Measurements from ENCODE around the gene OSR1. TPM values are rescaled to one million over a fixed set of nuclear protein-coding genes. Genes with fewer than 3 reads are reported as not detected.

OSR1 gene
- total and polyA plus RNA-seq, 2 experiments from 2014 or later, result 0.24 TPM; not detected in 1

DNA sequence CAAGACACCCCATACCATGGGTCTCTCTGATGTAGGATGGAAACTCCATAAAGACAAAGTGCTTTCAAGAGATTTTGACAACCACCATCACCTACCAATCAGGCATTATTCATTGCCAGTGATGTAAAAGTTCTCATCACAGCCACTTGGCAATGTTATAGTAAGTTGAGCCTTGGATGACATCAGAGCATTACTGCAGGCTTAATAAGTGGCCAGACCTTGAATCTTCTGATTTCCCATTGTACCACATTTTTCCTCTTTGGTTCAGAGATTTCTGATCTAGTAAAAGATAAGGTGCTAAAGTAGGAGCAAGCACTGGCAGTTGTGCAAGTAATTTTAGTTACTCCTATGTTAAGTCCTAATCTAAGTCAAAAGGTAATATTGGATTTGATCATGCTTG lies 36.5 kb downstream of the OSR1 start (continued):
- no peak for TF ChIP-seq REST (IDR thresholded peaks at IDR 0.05; ENCODE audit: unreplicated experiment)

DNA sequence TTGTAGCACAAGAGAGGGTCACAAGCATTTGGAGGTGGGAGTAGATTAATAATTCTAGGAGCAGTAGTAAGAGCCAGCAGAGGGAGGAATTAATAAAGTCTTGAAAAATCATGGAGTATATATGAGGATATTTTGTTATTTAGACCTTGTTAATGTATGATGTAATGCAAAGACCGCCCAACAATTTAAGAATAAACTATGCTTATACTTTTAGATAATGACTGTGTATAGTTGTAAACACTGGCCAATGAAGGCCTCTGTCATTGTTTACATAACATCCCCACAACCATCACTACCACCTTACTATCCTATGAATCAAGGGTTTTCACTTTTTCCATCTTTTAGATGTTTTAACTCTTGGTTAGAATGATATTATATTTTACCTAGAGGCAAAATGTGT lies 37.6 kb downstream of the OSR1 start:
- no peak overlapping the region for H3K27ac Mint-ChIP-seq
- no peaks in the 10 kb centered on the region for H3K4me1 ChIP-seq (ENCODE audit: insufficient read depth)
- H2AFZ ChIP-seq, result no peak overlapping the region
- ATAC-seq (no peak), DNase-seq (ENCODE audit: low spot score) (no peak)
- no peaks in the 10 kb centered on the region; the same call in 1 of the 2 replicates for H3K9me2 ChIP-seq (ENCODE audit: insufficient read depth)
- no peaks in the 10 kb centered on the region for H3K79me2 ChIP-seq (replicated peaks; ENCODE audit: insufficient read depth)
- no peaks in the 10 kb centered on the region for H4K20me1 ChIP-seq (replicated peaks; ENCODE audit: insufficient read depth)
- no peaks in the 10 kb centered on the region for H3K27me3 ChIP-seq (ENCODE audit: insufficient read depth)
- H3K4me2 ChIP-seq, result no peak overlapping the region
- H3K4me1 Mint-ChIP-seq, result no peaks in the 10 kb centered on the region
- H3K36me3 ChIP-seq (ENCODE audit: insufficient read depth), result no peaks in the 10 kb centered on the region
- no peaks in the 10 kb centered on the region for H3F3A ChIP-seq (replicated peaks; ENCODE audit: low read depth)
- peaks cover 3% of the 10 kb centered on the region for H3K27me3 Mint-ChIP-seq (ENCODE audit: insufficient read depth, low read depth, poor library complexity)
- no peak overlapping the region for H3K4me3 ChIP-seq
- H3K9me3 Mint-ChIP-seq, result no peaks in the 10 kb centered on the region
- H3K4me3 Mint-ChIP-seq, result no peak overlapping the region
- H3K27ac ChIP-seq (ENCODE audit: low read depth), result no peak overlapping the region
- H3K36me3 Mint-ChIP-seq (ENCODE audit: low read depth), result no peaks in the 10 kb centered on the region
- TF ChIP-seq, protein P1, sequence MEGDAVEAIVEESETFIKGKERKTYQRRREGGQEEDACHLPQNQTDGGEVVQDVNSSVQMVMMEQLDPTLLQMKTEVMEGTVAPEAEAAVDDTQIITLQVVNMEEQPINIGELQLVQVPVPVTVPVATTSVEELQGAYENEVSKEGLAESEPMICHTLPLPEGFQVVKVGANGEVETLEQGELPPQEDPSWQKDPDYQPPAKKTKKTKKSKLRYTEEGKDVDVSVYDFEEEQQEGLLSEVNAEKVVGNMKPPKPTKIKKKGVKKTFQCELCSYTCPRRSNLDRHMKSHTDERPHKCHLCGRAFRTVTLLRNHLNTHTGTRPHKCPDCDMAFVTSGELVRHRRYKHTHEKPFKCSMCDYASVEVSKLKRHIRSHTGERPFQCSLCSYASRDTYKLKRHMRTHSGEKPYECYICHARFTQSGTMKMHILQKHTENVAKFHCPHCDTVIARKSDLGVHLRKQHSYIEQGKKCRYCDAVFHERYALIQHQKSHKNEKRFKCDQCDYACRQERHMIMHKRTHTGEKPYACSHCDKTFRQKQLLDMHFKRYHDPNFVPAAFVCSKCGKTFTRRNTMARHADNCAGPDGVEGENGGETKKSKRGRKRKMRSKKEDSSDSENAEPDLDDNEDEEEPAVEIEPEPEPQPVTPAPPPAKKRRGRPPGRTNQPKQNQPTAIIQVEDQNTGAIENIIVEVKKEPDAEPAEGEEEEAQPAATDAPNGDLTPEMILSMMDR (conservative IDR thresholded peaks at IDR 0.05; ENCODE audit: low read depth in 2 of 2), result no peak
- TF ChIP-seq REST (IDR thresholded peaks at IDR 0.05; ENCODE audit: unreplicated experiment) (no peak), CREB1 (CRISPR knock-in tag; IDR thresholded peaks at IDR 0.05; ENCODE audit: low read depth) (no peak), ETS1 (IDR thresholded peaks at IDR 0.05) (no peak), POLR2AphosphoS5 (IDR thresholded peaks at IDR 0.05; ENCODE audit: low read depth) (no peak), ZNF114 (CRISPR knock-in tag; IDR thresholded peaks at IDR 0.05) (no peak), ZNF331 (CRISPR knock-in tag; IDR thresholded peaks at IDR 0.05; ENCODE audit: low read depth) (no peak), JUNB (IDR thresholded peaks at IDR 0.05; ENCODE audit: unreplicated experiment) (no peak)
- TF ChIP-seq, protein P2, sequence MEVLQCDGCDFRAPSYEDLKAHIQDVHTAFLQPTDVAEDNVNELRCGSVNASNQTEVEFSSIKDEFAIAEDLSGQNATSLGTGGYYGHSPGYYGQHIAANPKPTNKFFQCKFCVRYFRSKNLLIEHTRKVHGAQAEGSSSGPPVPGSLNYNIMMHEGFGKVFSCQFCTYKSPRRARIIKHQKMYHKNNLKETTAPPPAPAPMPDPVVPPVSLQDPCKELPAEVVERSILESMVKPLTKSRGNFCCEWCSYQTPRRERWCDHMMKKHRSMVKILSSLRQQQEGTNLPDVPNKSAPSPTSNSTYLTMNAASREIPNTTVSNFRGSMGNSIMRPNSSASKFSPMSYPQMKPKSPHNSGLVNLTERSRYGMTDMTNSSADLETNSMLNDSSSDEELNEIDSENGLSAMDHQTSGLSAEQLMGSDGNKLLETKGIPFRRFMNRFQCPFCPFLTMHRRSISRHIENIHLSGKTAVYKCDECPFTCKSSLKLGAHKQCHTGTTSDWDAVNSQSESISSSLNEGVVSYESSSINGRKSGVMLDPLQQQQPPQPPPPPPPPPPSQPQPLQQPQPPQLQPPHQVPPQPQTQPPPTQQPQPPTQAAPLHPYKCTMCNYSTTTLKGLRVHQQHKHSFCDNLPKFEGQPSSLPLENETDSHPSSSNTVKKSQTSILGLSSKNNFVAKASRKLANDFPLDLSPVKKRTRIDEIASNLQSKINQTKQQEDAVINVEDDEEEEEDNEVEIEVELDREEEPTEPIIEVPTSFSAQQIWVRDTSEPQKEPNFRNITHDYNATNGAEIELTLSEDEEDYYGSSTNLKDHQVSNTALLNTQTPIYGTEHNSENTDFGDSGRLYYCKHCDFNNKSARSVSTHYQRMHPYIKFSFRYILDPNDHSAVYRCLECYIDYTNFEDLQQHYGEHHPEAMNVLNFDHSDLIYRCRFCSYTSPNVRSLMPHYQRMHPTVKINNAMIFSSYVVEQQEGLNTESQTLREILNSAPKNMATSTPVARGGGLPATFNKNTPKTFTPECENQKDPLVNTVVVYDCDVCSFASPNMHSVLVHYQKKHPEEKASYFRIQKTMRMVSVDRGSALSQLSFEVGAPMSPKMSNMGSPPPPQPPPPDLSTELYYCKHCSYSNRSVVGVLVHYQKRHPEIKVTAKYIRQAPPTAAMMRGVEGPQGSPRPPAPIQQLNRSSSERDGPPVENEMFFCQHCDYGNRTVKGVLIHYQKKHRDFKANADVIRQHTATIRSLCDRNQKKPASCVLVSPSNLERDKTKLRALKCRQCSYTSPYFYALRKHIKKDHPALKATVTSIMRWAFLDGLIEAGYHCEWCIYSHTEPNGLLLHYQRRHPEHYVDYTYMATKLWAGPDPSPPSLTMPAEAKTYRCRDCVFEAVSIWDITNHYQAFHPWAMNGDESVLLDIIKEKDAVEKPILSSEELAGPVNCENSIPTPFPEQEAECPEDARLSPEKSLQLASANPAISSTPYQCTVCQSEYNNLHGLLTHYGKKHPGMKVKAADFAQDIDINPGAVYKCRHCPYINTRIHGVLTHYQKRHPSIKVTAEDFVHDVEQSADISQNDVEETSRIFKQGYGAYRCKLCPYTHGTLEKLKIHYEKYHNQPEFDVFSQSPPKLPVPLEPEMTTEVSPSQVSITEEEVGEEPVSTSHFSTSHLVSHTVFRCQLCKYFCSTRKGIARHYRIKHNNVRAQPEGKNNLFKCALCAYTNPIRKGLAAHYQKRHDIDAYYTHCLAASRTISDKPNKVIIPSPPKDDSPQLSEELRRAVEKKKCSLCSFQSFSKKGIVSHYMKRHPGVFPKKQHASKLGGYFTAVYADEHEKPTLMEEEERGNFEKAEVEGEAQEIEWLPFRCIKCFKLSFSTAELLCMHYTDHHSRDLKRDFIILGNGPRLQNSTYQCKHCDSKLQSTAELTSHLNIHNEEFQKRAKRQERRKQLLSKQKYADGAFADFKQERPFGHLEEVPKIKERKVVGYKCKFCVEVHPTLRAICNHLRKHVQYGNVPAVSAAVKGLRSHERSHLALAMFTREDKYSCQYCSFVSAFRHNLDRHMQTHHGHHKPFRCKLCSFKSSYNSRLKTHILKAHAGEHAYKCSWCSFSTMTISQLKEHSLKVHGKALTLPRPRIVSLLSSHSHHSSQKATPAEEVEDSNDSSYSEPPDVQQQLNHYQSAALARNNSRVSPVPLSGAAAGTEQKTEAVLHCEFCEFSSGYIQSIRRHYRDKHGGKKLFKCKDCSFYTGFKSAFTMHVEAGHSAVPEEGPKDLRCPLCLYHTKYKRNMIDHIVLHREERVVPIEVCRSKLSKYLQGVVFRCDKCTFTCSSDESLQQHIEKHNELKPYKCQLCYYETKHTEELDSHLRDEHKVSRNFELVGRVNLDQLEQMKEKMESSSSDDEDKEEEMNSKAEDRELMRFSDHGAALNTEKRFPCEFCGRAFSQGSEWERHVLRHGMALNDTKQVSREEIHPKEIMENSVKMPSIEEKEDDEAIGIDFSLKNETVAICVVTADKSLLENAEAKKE (CRISPR knock-in tag; IDR thresholded peaks at IDR 0.05), result no peak

Data from GM23338 (cell line).